Duodenal mucosa (tissue), 2 donors: ENCODE data around the gene ADGRL2.

Experiments used
- H3K27ac ChIP-seq: one replicate; pipeline ENCODE4 v1.7.0; 2013; ENCODE audit warnings: low read depth, low read length
- H3K27me3 ChIP-seq, 2 donors: one replicate each; pipeline ENCODE4 v1.7.0; 2013; ENCODE audit warnings: low read length in 2 of 2, control low read depth in 1 of 2; ENCODE audit not compliant: insufficient read depth in 2 of 2, control insufficient read depth in 1 of 2
- H3K36me3 ChIP-seq, 2 donors: one replicate each; pipeline ENCODE4 v1.7.0; 2013; ENCODE audit warnings: low read length in 2 of 2, control low read depth in 1 of 2; ENCODE audit not compliant: insufficient read depth in 2 of 2, control insufficient read depth in 1 of 2
- H3K4me1 ChIP-seq, 2 donors: one replicate each; pipeline ENCODE4 v1.7.0; 2013; ENCODE audit warnings: low read length in 2 of 2, control low read depth in 1 of 2; ENCODE audit not compliant: insufficient read depth in 2 of 2, control insufficient read depth in 1 of 2
- H3K4me3 ChIP-seq, 2 donors: one replicate each; pipeline ENCODE4 v1.7.0; 2013; ENCODE audit warnings: low read length in 2 of 2, low read depth in 1 of 2
- H3K9ac ChIP-seq, 2 donors: one replicate each; pipeline ENCODE4 v1.7.0; 2013; ENCODE audit warnings: low read length in 2 of 2, low read depth in 1 of 2
- H3K9me3 ChIP-seq, 2 donors: one replicate each; pipeline ENCODE4 v1.7.0; 2013; ENCODE audit warnings: low read length in 2 of 2, control low read depth in 1 of 2; ENCODE audit not compliant: control insufficient read depth in 1 of 2

The ADGRL2 gene

DNA sequence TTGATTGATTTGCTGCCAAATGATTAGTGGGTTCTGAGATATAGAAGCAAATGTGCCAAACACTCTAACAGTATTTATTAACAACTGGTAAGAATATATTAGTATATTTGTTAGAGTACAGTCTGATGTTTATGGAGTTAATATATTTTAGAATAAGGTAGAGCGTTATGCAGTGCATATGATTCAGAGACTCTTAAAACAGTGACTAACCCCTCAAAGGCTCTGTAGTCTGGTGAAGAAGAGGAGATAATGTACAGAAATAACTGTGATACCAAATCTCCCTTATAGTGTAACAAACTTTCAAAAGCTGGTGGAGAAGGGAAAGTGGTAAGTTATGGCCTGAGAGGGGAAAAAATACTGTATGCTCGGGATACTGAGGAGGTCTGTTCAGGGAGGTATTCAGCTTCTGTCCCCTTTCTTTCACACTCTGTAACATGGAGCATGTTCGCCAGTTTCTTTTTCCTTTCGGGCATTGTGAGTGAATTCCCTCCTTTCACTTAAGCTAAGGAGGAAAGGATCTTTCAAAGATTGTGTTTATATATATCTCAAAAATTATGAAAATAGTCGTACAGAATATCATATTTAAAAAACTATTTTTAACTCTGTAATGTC lies 121.2 kb downstream of the ADGRL2 start:
- Histone ChIP-seq H3K4me3 (no peak overlapping the region), H3K27ac (no peak overlapping the region), H3K9me3 (no peaks in the 10 kb centered on the region), H3K27me3 (no peaks in the 10 kb centered on the region), H3K9ac (no peak overlapping the region), H3K4me1 (no peaks in the 10 kb centered on the region), H3K36me3 (no peaks in the 10 kb centered on the region)

DNA sequence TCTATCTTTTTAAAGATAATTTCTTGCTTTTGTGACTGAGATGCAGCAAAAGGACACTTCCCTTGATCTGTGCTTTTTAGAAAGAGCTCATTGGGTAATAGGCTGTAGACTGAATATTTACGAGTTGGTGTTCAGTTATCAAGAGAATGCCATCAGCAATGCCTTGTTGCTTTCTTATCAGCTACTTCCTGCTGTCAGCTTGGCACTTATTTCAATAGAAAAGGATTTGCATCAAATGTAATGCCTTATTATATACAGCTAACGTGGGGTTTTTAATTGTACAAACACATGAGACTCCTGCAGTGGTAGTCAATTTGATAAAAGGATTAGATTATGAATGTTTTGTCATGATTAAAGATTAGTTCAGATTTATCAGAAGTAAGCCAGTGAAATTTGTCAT lies 122.2 kb downstream of the ADGRL2 start:
- Histone ChIP-seq H3K9ac (no peak overlapping the region), H3K9me3 (no peaks in the 10 kb centered on the region), H3K36me3 (no peaks in the 10 kb centered on the region), H3K27me3 (no peaks in the 10 kb centered on the region), H3K4me1 (no peaks in the 10 kb centered on the region), H3K4me3 (no peak overlapping the region), H3K27ac (no peak overlapping the region)

DNA sequence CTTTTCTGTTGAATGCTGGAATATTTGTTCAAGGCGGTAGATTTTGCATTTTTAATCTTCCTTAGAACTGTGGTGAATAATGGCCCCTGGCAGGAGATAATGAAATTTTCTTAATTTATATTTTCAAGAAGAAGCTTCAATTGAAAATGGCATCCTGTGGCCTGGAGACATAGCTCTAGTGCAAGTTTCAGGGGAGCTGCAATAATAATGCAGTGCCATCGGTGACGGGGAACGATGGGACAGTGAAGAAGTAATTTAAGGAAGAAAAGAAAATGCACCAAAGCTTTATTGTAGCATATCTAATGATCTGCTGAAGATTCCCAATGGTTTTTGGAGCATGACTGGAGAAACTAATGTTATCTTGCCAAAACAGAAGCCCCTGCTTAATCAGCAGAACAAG lies 128.4 kb downstream of the ADGRL2 start:
- H3K27me3 ChIP-seq: no peaks in the 10 kb centered on the region
- no peak overlapping the region for H3K4me3 ChIP-seq
- H3K4me1 ChIP-seq: no peaks in the 10 kb centered on the region
- no peaks in the 10 kb centered on the region for H3K36me3 ChIP-seq
- no peaks in the 10 kb centered on the region for H3K9me3 ChIP-seq
- H3K9ac ChIP-seq: no peak overlapping the region
- H3K27ac ChIP-seq: no peak overlapping the region

DNA sequence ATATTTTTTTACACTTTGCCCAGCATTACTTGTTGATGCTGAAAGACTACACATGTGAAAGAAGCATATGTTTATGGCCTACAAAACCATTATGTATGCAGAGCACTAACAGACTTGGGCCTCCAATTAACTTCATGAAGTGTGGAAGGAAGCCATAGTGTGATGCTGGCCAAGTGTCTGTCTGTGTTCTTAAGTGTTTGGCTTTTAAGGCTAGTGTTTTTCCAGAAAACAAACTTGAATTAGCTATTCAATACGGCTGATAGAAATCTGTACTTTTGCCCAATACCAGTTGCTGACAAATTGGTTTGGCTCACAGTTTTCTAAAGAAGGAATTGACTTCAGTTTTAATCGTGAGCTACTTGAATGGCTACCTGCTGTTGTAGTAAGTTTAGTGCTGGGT lies 136.1 kb downstream of the ADGRL2 start:
- H3K4me1 ChIP-seq: no peaks in the 10 kb centered on the region
- H3K36me3 ChIP-seq: no peaks in the 10 kb centered on the region
- H3K9ac ChIP-seq: no peak overlapping the region
- H3K4me3 ChIP-seq: no peak overlapping the region
- no peak overlapping the region for H3K27ac ChIP-seq
- no peaks in the 10 kb centered on the region for H3K9me3 ChIP-seq
- no peaks in the 10 kb centered on the region for H3K27me3 ChIP-seq

DNA sequence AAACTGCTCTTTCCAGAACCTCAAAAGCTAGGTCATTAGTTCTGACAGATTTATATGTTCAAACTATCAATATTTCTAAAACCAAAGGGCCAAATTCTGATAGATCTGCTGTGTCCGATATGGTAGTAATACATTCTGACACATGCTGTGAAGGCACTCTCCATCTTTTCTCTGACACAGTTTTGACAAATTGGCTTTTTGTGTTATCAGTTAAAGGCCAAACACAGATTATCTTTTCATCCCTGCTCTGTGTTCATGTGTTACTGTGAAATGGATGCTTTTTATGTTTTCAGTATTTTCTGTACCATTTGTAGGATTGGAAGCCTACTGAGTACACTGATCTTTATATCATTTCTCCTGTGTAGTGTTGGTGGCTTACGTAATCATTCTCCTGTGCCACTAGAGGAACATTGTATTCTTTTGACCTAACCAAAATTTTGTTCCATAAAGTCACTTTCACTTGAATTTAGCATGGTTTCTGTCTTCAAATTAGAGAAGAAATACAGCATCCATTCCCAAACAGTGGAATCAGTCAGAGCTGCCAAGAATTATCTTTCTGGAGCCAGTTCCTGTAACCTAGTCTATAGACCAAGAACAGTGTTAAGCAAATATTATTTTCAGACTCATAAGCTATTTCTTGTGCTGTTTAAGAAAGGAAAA lies 137.2 kb downstream of the ADGRL2 start:
- Histone ChIP-seq H3K9me3 (no peaks in the 10 kb centered on the region), H3K27ac (no peak overlapping the region), H3K27me3 (no peaks in the 10 kb centered on the region), H3K4me1 (no peaks in the 10 kb centered on the region), H3K4me3 (no peak overlapping the region), H3K36me3 (no peaks in the 10 kb centered on the region), H3K9ac (no peak overlapping the region)

DNA sequence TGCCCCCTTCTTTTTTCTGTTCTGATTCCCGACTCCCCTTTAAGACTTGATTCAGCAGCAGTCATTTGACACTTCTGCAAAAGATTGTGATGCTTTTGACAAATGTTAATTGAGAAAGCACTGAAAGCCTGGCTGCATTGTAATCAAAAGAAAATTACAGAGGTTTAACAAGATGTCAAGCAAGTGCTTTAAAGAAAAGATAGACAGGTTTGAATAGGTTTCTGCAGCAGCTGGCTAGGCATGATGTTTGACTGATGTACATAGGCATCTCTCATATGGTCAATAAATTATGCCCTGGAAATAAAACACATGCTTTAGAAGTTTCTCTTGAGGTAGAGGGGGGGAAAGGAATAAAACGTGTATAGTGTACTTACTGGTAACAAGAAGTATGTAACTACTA lies 147.8 kb downstream of the ADGRL2 start:
- Histone ChIP-seq H3K27ac (no peak overlapping the region), H3K36me3 (no peaks in the 10 kb centered on the region), H3K27me3 (no peaks in the 10 kb centered on the region), H3K9ac (no peak overlapping the region), H3K4me1 (no peaks in the 10 kb centered on the region), H3K9me3 (no peaks in the 10 kb centered on the region), H3K4me3 (no peak overlapping the region)

DNA sequence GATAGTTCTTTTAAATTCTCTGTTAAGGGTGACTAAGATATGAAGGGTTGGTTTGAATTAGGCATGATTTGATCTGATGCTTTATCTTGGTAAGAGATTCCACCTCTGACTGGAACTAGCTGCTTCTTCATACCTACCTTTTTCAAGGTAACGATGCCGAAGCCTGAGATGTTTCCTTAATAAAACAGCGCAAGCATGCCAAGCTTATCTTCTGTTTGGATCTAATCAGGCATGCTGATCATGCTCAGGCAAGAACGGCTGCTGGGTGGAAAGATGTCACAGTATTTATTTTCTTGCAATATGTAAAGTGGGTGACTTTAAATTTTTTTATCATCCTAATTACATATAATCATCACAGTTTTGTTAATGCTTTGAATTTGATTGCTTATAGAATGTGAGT lies 148.7 kb downstream of the ADGRL2 start:
- Histone ChIP-seq H3K36me3 (no peaks in the 10 kb centered on the region), H3K4me1 (no peaks in the 10 kb centered on the region), H3K4me3 (no peak overlapping the region), H3K9ac (no peak overlapping the region), H3K9me3 (no peaks in the 10 kb centered on the region), H3K27me3 (no peaks in the 10 kb centered on the region), H3K27ac (no peak overlapping the region)

DNA sequence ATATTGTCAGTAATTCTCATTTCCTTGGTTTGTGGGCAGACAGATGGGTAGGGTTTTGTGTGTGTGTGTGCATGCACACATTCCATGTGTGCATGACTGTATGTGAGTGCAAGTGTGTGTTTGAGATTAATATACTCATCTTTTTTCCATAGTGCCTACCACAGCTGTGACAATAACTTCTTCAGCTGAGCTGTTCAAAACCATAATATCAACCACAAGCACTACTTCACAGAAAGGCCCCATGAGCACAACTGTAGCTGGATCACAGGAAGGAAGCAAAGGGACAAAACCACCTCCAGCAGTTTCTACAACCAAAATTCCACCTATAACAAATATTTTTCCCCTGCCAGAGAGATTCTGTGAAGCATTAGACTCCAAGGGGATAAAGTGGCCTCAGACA lies 149.3 kb downstream of the ADGRL2 start:
- no peaks in the 10 kb centered on the region for H3K4me1 ChIP-seq
- no peak overlapping the region for H3K9ac ChIP-seq
- H3K4me3 ChIP-seq: no peak overlapping the region
- no peaks in the 10 kb centered on the region for H3K36me3 ChIP-seq
- no peaks in the 10 kb centered on the region for H3K27me3 ChIP-seq
- no peak overlapping the region for H3K27ac ChIP-seq
- H3K9me3 ChIP-seq: no peaks in the 10 kb centered on the region

DNA sequence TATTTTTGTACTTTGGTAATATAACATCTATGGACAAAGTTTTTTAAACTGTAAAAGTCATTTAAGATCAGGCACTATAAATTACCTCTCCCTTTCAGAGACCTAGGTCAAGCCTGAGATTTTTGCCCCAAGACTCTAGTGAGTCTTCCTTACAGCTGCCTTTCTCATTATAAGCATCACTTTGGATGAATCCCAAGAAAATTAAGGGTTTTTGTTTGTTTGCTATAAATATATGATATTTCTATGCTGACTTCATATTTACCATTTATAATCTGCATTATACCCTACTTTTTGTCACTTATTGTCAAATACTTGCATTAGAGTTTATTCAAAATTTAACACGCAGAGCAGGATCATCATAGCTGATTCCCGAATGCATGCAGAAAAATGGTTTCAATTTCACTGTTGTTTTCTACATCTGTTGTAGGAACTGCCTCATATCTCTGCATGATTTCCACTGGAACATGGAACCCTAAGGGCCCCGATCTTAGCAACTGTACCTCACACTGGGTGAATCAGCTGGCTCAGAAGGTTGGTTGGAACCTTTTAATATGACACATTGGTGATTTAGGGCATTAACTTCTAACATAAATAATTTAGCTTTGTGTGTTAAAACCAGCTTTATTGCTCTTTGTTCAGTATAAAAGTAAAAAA lies 150.0 kb downstream of the ADGRL2 start:
- no peak overlapping the region for H3K4me3 ChIP-seq
- no peaks in the 10 kb centered on the region for H3K9me3 ChIP-seq
- no peaks in the 10 kb centered on the region for H3K36me3 ChIP-seq
- H3K27me3 ChIP-seq: no peaks in the 10 kb centered on the region
- H3K4me1 ChIP-seq: no peaks in the 10 kb centered on the region
- no peak overlapping the region for H3K27ac ChIP-seq
- no peak overlapping the region for H3K9ac ChIP-seq

DNA sequence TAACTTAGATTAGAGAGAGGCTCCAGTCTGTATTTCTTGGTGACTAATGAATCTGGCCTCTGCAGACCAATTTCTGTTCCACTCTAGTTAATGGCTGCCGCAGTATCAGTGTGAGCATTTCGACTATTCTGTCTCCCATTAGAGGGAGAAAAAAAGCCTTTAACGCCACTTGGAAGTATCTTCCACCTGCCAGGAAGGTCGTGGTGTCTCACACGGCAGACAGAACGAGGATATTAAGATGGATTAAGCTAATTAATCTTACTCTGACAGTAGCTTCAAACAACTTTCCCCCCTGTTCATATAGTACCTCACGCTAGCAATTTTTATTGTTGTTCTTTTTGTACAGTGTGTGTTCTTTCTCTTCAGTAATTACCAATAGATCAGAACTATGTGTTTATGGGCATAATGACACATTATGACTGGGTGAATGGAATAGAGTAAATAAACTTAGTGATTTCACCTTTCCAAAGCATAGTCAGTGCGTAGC lies 153.8 kb downstream of the ADGRL2 start:
- no peaks in the 10 kb centered on the region for H3K4me1 ChIP-seq
- H3K4me3 ChIP-seq: no peak overlapping the region
- no peak overlapping the region for H3K27ac ChIP-seq
- H3K9me3 ChIP-seq: no peaks in the 10 kb centered on the region
- H3K27me3 ChIP-seq: no peaks in the 10 kb centered on the region
- no peaks in the 10 kb centered on the region for H3K36me3 ChIP-seq
- no peak overlapping the region for H3K9ac ChIP-seq
